Measurements from ENCODE around the gene COLEC12.

Gene COLEC12

GRCh38 chr18:518081-518480, 17.6 kb upstream of the COLEC12 start:
- no peak for ATAC-seq
- TF ChIP-seq ESRRG (CRISPR knock-in tag; IDR thresholded peaks at IDR 0.05) (no peak), ZNF565 (CRISPR knock-in tag; conservative IDR thresholded peaks at IDR 0.05; ENCODE audit: low read depth) (no peak), BACH2 (CRISPR knock-in tag; IDR thresholded peaks at IDR 0.05; ENCODE audit: borderline replicate concordance) (no peak), ZC3H10 (CRISPR knock-in tag; IDR thresholded peaks at IDR 0.05) (no peak), ZFP30 (CRISPR knock-in tag; IDR thresholded peaks at IDR 0.05) (no peak), ZNF70 (CRISPR knock-in tag; IDR thresholded peaks at IDR 0.05) (no peak), TOX (CRISPR knock-in tag; IDR thresholded peaks at IDR 0.05; ENCODE audit: borderline replicate concordance) (no peak), GLIS3 (CRISPR knock-in tag; IDR thresholded peaks at IDR 0.05) (no peak), PPARA (CRISPR knock-in tag; IDR thresholded peaks at IDR 0.05; ENCODE audit: borderline replicate concordance) (no peak), ZNF8 (CRISPR knock-in tag; IDR thresholded peaks at IDR 0.05) (no peak), ARNTL (CRISPR knock-in tag; IDR thresholded peaks at IDR 0.05; ENCODE audit: borderline replicate concordance, low read depth) (no peak), ISL1 (CRISPR knock-in tag; IDR thresholded peaks at IDR 0.05) (no peak), CSDC2 (CRISPR knock-in tag; IDR thresholded peaks at IDR 0.05) (no peak), SNAI2 (CRISPR knock-in tag; IDR thresholded peaks at IDR 0.05) (no peak), TCF4 (CRISPR knock-in tag; IDR thresholded peaks at IDR 0.05; ENCODE audit: borderline replicate concordance) (no peak), ZFP3 (CRISPR knock-in tag; IDR thresholded peaks at IDR 0.05) (no peak)
- TF ChIP-seq, protein P1, sequence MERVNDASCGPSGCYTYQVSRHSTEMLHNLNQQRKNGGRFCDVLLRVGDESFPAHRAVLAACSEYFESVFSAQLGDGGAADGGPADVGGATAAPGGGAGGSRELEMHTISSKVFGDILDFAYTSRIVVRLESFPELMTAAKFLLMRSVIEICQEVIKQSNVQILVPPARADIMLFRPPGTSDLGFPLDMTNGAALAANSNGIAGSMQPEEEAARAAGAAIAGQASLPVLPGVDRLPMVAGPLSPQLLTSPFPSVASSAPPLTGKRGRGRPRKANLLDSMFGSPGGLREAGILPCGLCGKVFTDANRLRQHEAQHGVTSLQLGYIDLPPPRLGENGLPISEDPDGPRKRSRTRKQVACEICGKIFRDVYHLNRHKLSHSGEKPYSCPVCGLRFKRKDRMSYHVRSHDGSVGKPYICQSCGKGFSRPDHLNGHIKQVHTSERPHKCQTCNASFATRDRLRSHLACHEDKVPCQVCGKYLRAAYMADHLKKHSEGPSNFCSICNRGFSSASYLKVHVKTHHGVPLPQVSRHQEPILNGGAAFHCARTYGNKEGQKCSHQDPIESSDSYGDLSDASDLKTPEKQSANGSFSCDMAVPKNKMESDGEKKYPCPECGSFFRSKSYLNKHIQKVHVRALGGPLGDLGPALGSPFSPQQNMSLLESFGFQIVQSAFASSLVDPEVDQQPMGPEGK (CRISPR knock-in tag; IDR thresholded peaks at IDR 0.05; ENCODE audit: borderline replicate concordance) = no peak
- TF ChIP-seq, protein P2, sequence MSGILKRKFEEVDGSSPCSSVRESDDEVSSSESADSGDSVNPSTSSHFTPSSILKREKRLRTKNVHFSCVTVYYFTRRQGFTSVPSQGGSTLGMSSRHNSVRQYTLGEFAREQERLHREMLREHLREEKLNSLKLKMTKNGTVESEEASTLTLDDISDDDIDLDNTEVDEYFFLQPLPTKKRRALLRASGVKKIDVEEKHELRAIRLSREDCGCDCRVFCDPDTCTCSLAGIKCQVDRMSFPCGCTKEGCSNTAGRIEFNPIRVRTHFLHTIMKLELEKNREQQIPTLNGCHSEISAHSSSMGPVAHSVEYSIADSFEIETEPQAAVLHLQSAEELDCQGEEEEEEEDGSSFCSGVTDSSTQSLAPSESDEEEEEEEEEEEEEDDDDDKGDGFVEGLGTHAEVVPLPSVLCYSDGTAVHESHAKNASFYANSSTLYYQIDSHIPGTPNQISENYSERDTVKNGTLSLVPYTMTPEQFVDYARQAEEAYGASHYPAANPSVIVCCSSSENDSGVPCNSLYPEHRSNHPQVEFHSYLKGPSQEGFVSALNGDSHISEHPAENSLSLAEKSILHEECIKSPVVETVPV (CRISPR knock-in tag; IDR thresholded peaks at IDR 0.05) = no peak
- TF ChIP-seq, protein P3, sequence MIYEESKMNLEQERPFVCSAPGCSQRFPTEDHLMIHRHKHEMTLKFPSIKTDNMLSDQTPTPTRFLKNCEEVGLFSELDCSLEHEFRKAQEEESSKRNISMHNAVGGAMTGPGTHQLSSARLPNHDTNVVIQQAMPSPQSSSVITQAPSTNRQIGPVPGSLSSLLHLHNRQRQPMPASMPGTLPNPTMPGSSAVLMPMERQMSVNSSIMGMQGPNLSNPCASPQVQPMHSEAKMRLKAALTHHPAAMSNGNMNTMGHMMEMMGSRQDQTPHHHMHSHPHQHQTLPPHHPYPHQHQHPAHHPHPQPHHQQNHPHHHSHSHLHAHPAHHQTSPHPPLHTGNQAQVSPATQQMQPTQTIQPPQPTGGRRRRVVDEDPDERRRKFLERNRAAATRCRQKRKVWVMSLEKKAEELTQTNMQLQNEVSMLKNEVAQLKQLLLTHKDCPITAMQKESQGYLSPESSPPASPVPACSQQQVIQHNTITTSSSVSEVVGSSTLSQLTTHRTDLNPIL (CRISPR knock-in tag; IDR thresholded peaks at IDR 0.05; ENCODE audit: low read depth) = no peak

DNA sequence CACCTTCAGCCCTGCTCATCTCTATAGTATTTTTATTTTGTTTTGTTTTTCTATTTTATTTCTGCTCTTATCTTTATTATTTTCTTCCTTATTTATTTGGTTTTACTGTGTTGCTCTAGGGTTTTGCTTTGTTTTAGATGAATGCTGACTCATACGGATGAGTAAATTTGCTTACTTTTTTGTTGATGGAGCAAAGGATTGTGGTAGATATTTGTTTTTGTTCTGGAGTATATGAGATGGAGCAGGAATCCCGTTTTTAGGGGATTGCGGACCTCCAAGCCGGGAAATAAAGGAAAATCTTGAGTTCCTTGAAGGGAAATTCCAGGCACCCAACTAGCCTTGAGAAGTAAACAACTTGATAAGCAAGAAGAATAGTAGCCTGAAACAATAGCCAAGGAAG, 15.3 kb upstream of the COLEC12 start:
- no peak for ATAC-seq

GRCh38 chr18:515156-515815, 14.8 kb upstream of the COLEC12 start:
- ATAC-seq = no peak
- TF ChIP-seq ZFP3 (CRISPR knock-in tag; IDR thresholded peaks at IDR 0.05) (no peak), TCF4 (CRISPR knock-in tag; IDR thresholded peaks at IDR 0.05; ENCODE audit: borderline replicate concordance) (no peak), ARNTL (CRISPR knock-in tag; IDR thresholded peaks at IDR 0.05; ENCODE audit: borderline replicate concordance, low read depth) (no peak), ISL1 (CRISPR knock-in tag; IDR thresholded peaks at IDR 0.05) (no peak), ZFP30 (CRISPR knock-in tag; IDR thresholded peaks at IDR 0.05) (no peak), TSHZ2 (CRISPR knock-in tag; IDR thresholded peaks at IDR 0.05) (no peak), GLIS3 (CRISPR knock-in tag; IDR thresholded peaks at IDR 0.05) (no peak), CSDC2 (CRISPR knock-in tag; IDR thresholded peaks at IDR 0.05) (no peak), RARB (CRISPR knock-in tag; IDR thresholded peaks at IDR 0.05) (no peak), TOX (CRISPR knock-in tag; IDR thresholded peaks at IDR 0.05; ENCODE audit: borderline replicate concordance) (no peak), SNAI2 (CRISPR knock-in tag; IDR thresholded peaks at IDR 0.05) (no peak), PPARA (CRISPR knock-in tag; IDR thresholded peaks at IDR 0.05; ENCODE audit: borderline replicate concordance) (no peak)
- TF ChIP-seq, protein P2 (CRISPR knock-in tag; IDR thresholded peaks at IDR 0.05) = no peak
- TF ChIP-seq, protein P4, sequence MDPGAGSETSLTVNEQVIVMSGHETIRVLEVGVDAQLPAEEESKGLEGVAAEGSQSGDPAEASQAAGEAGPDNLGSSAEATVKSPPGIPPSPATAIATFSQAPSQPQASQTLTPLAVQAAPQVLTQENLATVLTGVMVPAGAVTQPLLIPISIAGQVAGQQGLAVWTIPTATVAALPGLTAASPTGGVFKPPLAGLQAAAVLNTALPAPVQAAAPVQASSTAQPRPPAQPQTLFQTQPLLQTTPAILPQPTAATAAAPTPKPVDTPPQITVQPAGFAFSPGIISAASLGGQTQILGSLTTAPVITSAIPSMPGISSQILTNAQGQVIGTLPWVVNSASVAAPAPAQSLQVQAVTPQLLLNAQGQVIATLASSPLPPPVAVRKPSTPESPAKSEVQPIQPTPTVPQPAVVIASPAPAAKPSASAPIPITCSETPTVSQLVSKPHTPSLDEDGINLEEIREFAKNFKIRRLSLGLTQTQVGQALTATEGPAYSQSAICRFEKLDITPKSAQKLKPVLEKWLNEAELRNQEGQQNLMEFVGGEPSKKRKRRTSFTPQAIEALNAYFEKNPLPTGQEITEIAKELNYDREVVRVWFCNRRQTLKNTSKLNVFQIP (CRISPR knock-in tag; IDR thresholded peaks at IDR 0.05; ENCODE audit: borderline replicate concordance, low read depth) = no peak

More for the DNA sequence above, 15.3 kb upstream of the COLEC12 start:
- TF ChIP-seq OSR1 (CRISPR knock-in tag; IDR thresholded peaks at IDR 0.05) (no peak), ARNTL (CRISPR knock-in tag; IDR thresholded peaks at IDR 0.05; ENCODE audit: borderline replicate concordance, low read depth) (no peak), BACH2 (CRISPR knock-in tag; IDR thresholded peaks at IDR 0.05; ENCODE audit: borderline replicate concordance) (no peak), ISL1 (CRISPR knock-in tag; IDR thresholded peaks at IDR 0.05) (no peak), ZFP30 (CRISPR knock-in tag; IDR thresholded peaks at IDR 0.05) (no peak)
- TF ChIP-seq, protein P2 (CRISPR knock-in tag; IDR thresholded peaks at IDR 0.05) = no peak

Data from SK-N-SH treated with all-trans-retinoic acid at 6 μM for 48 hours (cell line).